Hepatic stellate cell (primary cell): Measurements from ENCODE around the gene RFTN2.
A peak's percentile ranks its signal among the peaks of the same experiment; 100 is the strongest.
"Not testable (repeated sequence)": the region's sequence is repeated elsewhere in the genome, so short reads cannot be mapped to it uniquely, and the experiment has no call there.

Experiments used
- DNase-seq: peaks from one replicate; pipeline ENCODE4 v3.0.0; 2011; ENCODE audit warnings: low spot score

RFTN2 gene

GRCh38 chr2:197600306-197600705 lies 75.1 kb downstream of the RFTN2 start:
- DNase-seq = no peak

GRCh38 chr2:197599285-197599965 lies 76.0 kb downstream of the RFTN2 start:
- DNase-seq = peak; percentile 28

- DNase-seq = no peak
Measured at GRCh38 chr2:197598450-197598849, 76.9 kb downstream of the RFTN2 start.

- no peak for DNase-seq
Measured at GRCh38 chr2:197597166-197597565, 78.2 kb downstream of the RFTN2 start.

GRCh38 chr2:197596766-197597165 lies 78.6 kb downstream of the RFTN2 start:
- no peak for DNase-seq

GRCh38 chr2:197591339-197592072 lies 83.9 kb downstream of the RFTN2 start:
- DNase-seq = no peak

GRCh38 chr2:197587255-197587654 lies 88.1 kb downstream of the RFTN2 start:
- DNase-seq = not testable (repeated sequence)

- DNase-seq = not testable (repeated sequence)
Measured at GRCh38 chr2:197580166-197580565, 95.2 kb downstream of the RFTN2 start.

GRCh38 chr2:197578294-197578693 lies 97.1 kb downstream of the RFTN2 start:
- not testable (repeated sequence) for DNase-seq

GRCh38 chr2:197577446-197577845 lies 97.9 kb downstream of the RFTN2 start:
- DNase-seq = no peak

- DNase-seq = no peak
Measured at GRCh38 chr2:197576631-197577030, 98.8 kb downstream of the RFTN2 start.

GRCh38 chr2:197575987-197576386 lies 99.4 kb downstream of the RFTN2 start:
- no peak for DNase-seq

- DNase-seq = no peak
Measured at GRCh38 chr2:197573608-197574007, 101.8 kb downstream of the RFTN2 start.

GRCh38 chr2:197571627-197572271 lies 103.6 kb downstream of the RFTN2 start:
- no peak for DNase-seq

GRCh38 chr2:197560146-197560665 lies 115.2 kb downstream of the RFTN2 start:
- no peak for DNase-seq

GRCh38 chr2:197559681-197560080 lies 115.7 kb downstream of the RFTN2 start:
- no peak for DNase-seq

- DNase-seq = no peak
Measured at GRCh38 chr2:197558393-197558792, 117.0 kb downstream of the RFTN2 start.

- DNase-seq = no peak
Measured at GRCh38 chr2:197556456-197556855, 118.9 kb downstream of the RFTN2 start.

GRCh38 chr2:197555467-197555866 lies 119.9 kb downstream of the RFTN2 start:
- no peak for DNase-seq

- DNase-seq = not testable (repeated sequence)
Measured at GRCh38 chr2:197551260-197551659, 124.1 kb downstream of the RFTN2 start.

GRCh38 chr2:197548582-197548981 lies 126.8 kb downstream of the RFTN2 start:
- no peak for DNase-seq

- DNase-seq = no peak
Measured at GRCh38 chr2:197547163-197547900, 128.1 kb downstream of the RFTN2 start.
